GM13976 (cell line): ENCODE measurements around the gene NTRK2.

Experiments
- DNase-seq: peaks from one replicate; pipeline ENCODE4 v3.0.0; 2012; ENCODE audit warnings: low spot score
- CTCF ChIP-seq: IDR thresholded peaks from 2 replicates; pipeline ENCODE4 v1.5.1; 2012; ENCODE audit warnings: borderline replicate concordance, mild to moderate bottlenecking; ENCODE audit not compliant: insufficient read depth; ENCODE audit errors: extremely low read depth, missing control alignments, control extremely low read depth
- in situ Hi-C: fragments of 300-500 bp; cut with MboI; formaldehyde crosslinking; loops from one replicate; pipeline ENCODE4 v1.12.0; 2022; ENCODE audit warnings: low sequenced_read_pairs, mixed read lengths, inconsistent platforms; ENCODE audit not compliant: unreplicated experiment

Gene NTRK2

GRCh38 chr9:84669288-84670137, at the start of gene NTRK2:
Gene NTRK2, plus strand, starts transcription at chr9:84669729. Its CDS starts 1,020 bp downstream, at chr9:84670749.
- peak; percentile 56 for DNase-seq
- in situ Hi-C loops = no loop called here
- no peak for TF ChIP-seq CTCF

- TF ChIP-seq CTCF = no peak
- in situ Hi-C loops = no loop called here
- no peak for DNase-seq
Observed at GRCh38 chr9:84620338-84620737, 49.2 kb upstream of the NTRK2 start.

GRCh38 chr9:84621811-84622210, 47.7 kb upstream of the NTRK2 start:
- in situ Hi-C loops = no loop called here
- DNase-seq = no peak
- no peak for TF ChIP-seq CTCF

- in situ Hi-C loops = no loop called here
- DNase-seq = no peak
- TF ChIP-seq CTCF = no peak
Observed at GRCh38 chr9:84622981-84623380, 46.5 kb upstream of the NTRK2 start.

GRCh38 chr9:84636436-84636835, 33.1 kb upstream of the NTRK2 start:
- in situ Hi-C loops = no loop called here
- no peak for TF ChIP-seq CTCF
- DNase-seq = no peak

GRCh38 chr9:84642553-84643141, 26.9 kb upstream of the NTRK2 start:
- no peak for DNase-seq
- no peak for TF ChIP-seq CTCF
- in situ Hi-C loops = no loop called here

GRCh38 chr9:84647699-84648098, 21.8 kb upstream of the NTRK2 start:
- no peak for DNase-seq
- in situ Hi-C loops = no loop called here
- TF ChIP-seq CTCF = no peak
